Stomach (tissue), 9 donors: ENCODE measurements around the gene PDZRN3. TPM values are rescaled to one million over a fixed set of nuclear protein-coding genes. Genes with fewer than 3 reads are reported as not detected.
A peak's percentile ranks its signal among the peaks of the same experiment; 100 is the strongest.

Experiments
- DNase-seq, 2 donors: peaks; one replicate each; pipeline versions ENCODE4 v3.0.0 to v3.0.0-alpha.2; 2013 to 2019
- H3K27ac ChIP-seq, 5 donors: fragments of 200-600 bp in 4 of 5; sonication (generic) in 4 of 5; one replicate each; pipeline ENCODE4 v1.5.1; 2013 to 2019; ENCODE audit warnings: mild to moderate bottlenecking in 1 of 5, moderate library complexity in 1 of 5
- H3K27me3 ChIP-seq, 3 donors: fragments of 200-600 bp; sonication (generic); one replicate each; pipeline ENCODE4 v1.5.1; 2017 to 2019; ENCODE audit warnings: mixed run types in 1 of 3
- H3K36me3 ChIP-seq, 4 donors: fragments of 200-600 bp; sonication (generic); 1 replicate in 3 of 4; 2 replicates in 1 of 4; pipeline ENCODE4 v1.5.1; 2016 to 2019
- H3K4me1 ChIP-seq, 4 donors: fragments of 200-600 bp; sonication (generic); one replicate each; pipeline ENCODE4 v1.5.1; 2016 to 2019
- H3K4me3 ChIP-seq, 4 donors: fragments of 200-600 bp; sonication (generic) in 3 of 4; one replicate each; pipeline ENCODE4 v1.5.1; 2016 to 2019; ENCODE audit warnings: mild to moderate bottlenecking in 1 of 4
- H3K9me3 ChIP-seq, 4 donors: fragments of 200-600 bp; sonication (generic); one replicate each; pipeline ENCODE4 v1.5.1; 2016 to 2019
- CTCF ChIP-seq, 7 experiments: fragments of 450-650 bp in 4 of 7; fragments of 200-600 bp in 3 of 7; sonication (generic) in 3 of 7; IDR thresholded peaks; one replicate each; pipeline ENCODE4 v1.5.1; 2016 to 2019; ENCODE audit warnings: antibody characterized with exemption in 7 of 7, control low read depth in 2 of 7, mild to moderate bottlenecking in 1 of 7
- EP300 ChIP-seq: sonication (generic); formaldehyde crosslinking; IDR thresholded peaks from one replicate; pipeline ENCODE4 v1.6.1; 2017; ENCODE audit warnings: antibody characterized with exemption
- POLR2A ChIP-seq, 4 donors: fragments of 450-650 bp; IDR thresholded peaks; one replicate each; pipeline ENCODE4 v1.6.1; 2016; ENCODE audit warnings: antibody characterized with exemption in 4 of 4, control low read depth in 2 of 4, mild to moderate bottlenecking in 1 of 4, moderate library complexity in 1 of 4
- POLR2AphosphoS5 ChIP-seq, 3 donors: sonication (generic); formaldehyde crosslinking; IDR thresholded peaks; one replicate each; pipeline ENCODE4 v1.6.1; 2016; ENCODE audit warnings: antibody characterized with exemption in 3 of 3
- WGBS, 5 donors: extraction: QIAGEN DNeasy Blood & Tissue Kit in 3 of 5; methylation state at CpG; one replicate each; pipeline versions ENCODE4 v1.1.5 to v1.1.7; 2013 to 2018; 5-methylcytosine and 5-hydroxymethylcytosine counted together
- intact Hi-C: fragments of 100-400 bp; cut with DNase I; formaldehyde crosslinking; loops from one replicate; pipeline ENCODE4 v1.15.1; 2023; ENCODE audit warnings: low total_unique reads
- polyA plus RNA-seq, 3 donors: library from polyadenylated mRNA; stranded (reverse); fragments of 200-250 nt; gene quantifications; one replicate each; pipeline ENCODE4 v1.2.3, GENCODE V29; 2013
- total RNA-seq, 5 donors: library from RNA; depleted of rRNA; stranded (reverse); fragments of >200 nt; gene quantifications; one replicate each; pipeline versions ENCODE4 v1.1.0 to v1.2.3, GENCODE V29; 2014 to 2016
- donor health status: healthy with polysubstance abuse.
- donor health status: Bipolar disorder and iron deficiency.
- donor health status: healthy.

The PDZRN3 gene
- total and polyA plus RNA-seq, 8 donors: 21.9 to 174 (median 63.0) TPM

- intact Hi-C loops: no loop called here
- H3K4me1 ChIP-seq: peaks cover 13 to 67% (median 41%) of the 10 kb centered on the region in 4 donors
These were observed 69.7 kb downstream of the PDZRN3 start for GRCh38 chr3:73555076-73555475.

GRCh38 chr3:73552700-73553099, 72.0 kb downstream of the PDZRN3 start:
- intact Hi-C loops: no loop called here
- Histone ChIP-seq H3K4me1 (peaks cover 2 to 66% (median 35%) of the 10 kb centered on the region in 4 donors), H3K27ac (peak overlapping the region in 3 of 5 donors; percentile 0 to 49 (median 29)), H3K27me3 (no peaks in the 10 kb centered on the region), H3K9me3 (no peaks in the 10 kb centered on the region), H3K36me3 (no peaks in the 10 kb centered on the region), H3K4me3 (no peak overlapping the region)
- TF ChIP-seq EP300: no peak
- TF ChIP-seq CTCF (IDR thresholded peaks at IDR 0.05): no peak
- no peak for TF ChIP-seq POLR2AphosphoS5 (IDR thresholded peaks at IDR 0.05)
- TF ChIP-seq POLR2A (IDR thresholded peaks at IDR 0.05): no peak
- DNase-seq: no peak
- 40 to 55% (median 45%) methylated on average over 4 of the region's 4 CpGs for WGBS, 5 donors

More at GRCh38 chr3:73555076-73555475, 69.7 kb downstream of the PDZRN3 start:
- Histone ChIP-seq H3K27me3 (no peaks in the 10 kb centered on the region), H3K36me3 (no peaks in the 10 kb centered on the region), H3K27ac (peak overlapping the region in 3 of 5 donors; percentile 20 to 40 (median 31)), H3K4me3 (no peak overlapping the region), H3K9me3 (no peaks in the 10 kb centered on the region)
- no peak for TF ChIP-seq EP300
- TF ChIP-seq POLR2A (IDR thresholded peaks at IDR 0.05): no peak
- no peak for TF ChIP-seq POLR2AphosphoS5 (IDR thresholded peaks at IDR 0.05)
- no peak for TF ChIP-seq CTCF (IDR thresholded peaks at IDR 0.05)
- no peak for DNase-seq
- WGBS, 5 donors: 72 to 79% (median 76%) methylated on average over 2 of the region's 2 CpGs

- no peak overlapping the region for H3K4me3 ChIP-seq
- H3K27ac ChIP-seq: peak overlapping the region in 1 of 5 donors; percentile 10
- H3K9me3 ChIP-seq: no peaks in the 10 kb centered on the region
- WGBS, 5 donors: 70 to 84% (median 80%) methylated on average over 7 of the region's 7 CpGs
- peaks cover 10 to 65% (median 31%) of the 10 kb centered on the region in 4 donors for H3K4me1 ChIP-seq
- no peaks in the 10 kb centered on the region for H3K27me3 ChIP-seq
- TF ChIP-seq POLR2A (IDR thresholded peaks at IDR 0.05) (no peak), POLR2AphosphoS5 (IDR thresholded peaks at IDR 0.05) (no peak), CTCF (IDR thresholded peaks at IDR 0.05) (no peak), EP300 (no peak)
- intact Hi-C loops: no loop called here
- H3K36me3 ChIP-seq: no peaks in the 10 kb centered on the region
- DNase-seq: no peak
These were observed 74.7 kb downstream of the PDZRN3 start for GRCh38 chr3:73550032-73550431.

GRCh38 chr3:73549051-73549600, 75.6 kb downstream of the PDZRN3 start:
- Histone ChIP-seq H3K4me1 (peaks cover 10 to 74% (median 31%) of the 10 kb centered on the region in 4 donors), H3K9me3 (no peaks in the 10 kb centered on the region), H3K27ac (peak overlapping the region in 2 of 5 donors; percentile 75 to 77), H3K27me3 (no peaks in the 10 kb centered on the region), H3K4me3 (no peak overlapping the region), H3K36me3 (no peaks in the 10 kb centered on the region)
- TF ChIP-seq POLR2AphosphoS5 (IDR thresholded peaks at IDR 0.05) (no peak), EP300 (no peak), POLR2A (IDR thresholded peaks at IDR 0.05) (no peak), CTCF (IDR thresholded peaks at IDR 0.05) (no peak)
- peak in 1 of 2 donors; percentile 28 for DNase-seq
- intact Hi-C loops: no loop called here
- WGBS, 5 donors: 61 to 71% (median 65%) methylated on average over 9 of the region's 9 CpGs
